ENCODE results near the gene PLAAT3. TPM values are rescaled to one million over a fixed set of nuclear protein-coding genes. Genes with fewer than 3 reads are reported as not detected.
"Not testable (repeated sequence)": the region's sequence is repeated elsewhere in the genome, so short reads cannot be mapped to it uniquely, and the experiment has no call there.

The PLAAT3 gene
- total RNA-seq, 1 experiment from 2014 or later = 32.6 TPM

- no peaks in the 10 kb centered on the region for H3K36me3 ChIP-seq (ENCODE audit: control insufficient read depth, insufficient read depth, low read length)
- DNase-seq (ENCODE audit: low read depth, low spot score) (no peak), ATAC-seq (no peak)
- H3K27ac ChIP-seq (ENCODE audit: low read length) = no peak overlapping the region
- no peak overlapping the region for H3K4me3 ChIP-seq (ENCODE audit: low read depth in 2 of 2, low read length in 2 of 2)
- intact Hi-C loops (cut with micrococcal nuclease; ENCODE audit: unreplicated experiment) (no loop called here), in situ Hi-C loops (cut with HindIII; ENCODE audit: low pct_unique_long_range_greater_than_20kb, low sequenced_read_pairs) (no loop called here)
- no TSS peak for BruUV-seq (replicated peaks)
- H3K9me3 ChIP-seq (ENCODE audit: control insufficient read depth, insufficient read depth, low read depth, low read length) = no peaks in the 10 kb centered on the region
- TF ChIP-seq SIN3A (IDR thresholded peaks at IDR 0.05; ENCODE audit: borderline replicate concordance, insufficient read depth, low read depth, low read length) (no peak), CTCF (IDR thresholded peaks at IDR 0.05) (no peak), TCF7L2 (IDR thresholded peaks at IDR 0.05; ENCODE audit: low read depth, low read length) (no peak), REST (IDR thresholded peaks at IDR 0.05; ENCODE audit: insufficient read depth in 1 of 2, low read depth in 2 of 2, low read length in 1 of 2) (no peak), POLR2AphosphoS5 (IDR thresholded peaks at IDR 0.05; ENCODE audit: low read depth, low read length) (no peak)
- CTCF ChIA-PET = no interaction called here
- H3K27me3 ChIP-seq (ENCODE audit: control insufficient read depth, insufficient read depth, low read length) = no peaks in the 10 kb centered on the region
- H3K4me1 ChIP-seq (ENCODE audit: control insufficient read depth, insufficient read depth, low read length) = no peaks in the 10 kb centered on the region
- POLR2A ChIA-PET = no interaction called here
Observed at GRCh38 chr11:63621071-63621470, 6.8 kb upstream of the PLAAT3 start.

- H3K9me3 ChIP-seq (ENCODE audit: control insufficient read depth, insufficient read depth, low read depth, low read length) = no peaks in the 10 kb centered on the region
- BruUV-seq (replicated peaks) = no TSS peak
- in situ Hi-C loops (cut with HindIII; ENCODE audit: low pct_unique_long_range_greater_than_20kb, low sequenced_read_pairs) (no loop called here), intact Hi-C loops (cut with micrococcal nuclease; ENCODE audit: unreplicated experiment) (no loop called here)
- no peak overlapping the region for H3K4me3 ChIP-seq (ENCODE audit: low read depth in 2 of 2, low read length in 2 of 2)
- H3K27me3 ChIP-seq (ENCODE audit: control insufficient read depth, insufficient read depth, low read length) = no peaks in the 10 kb centered on the region
- no peaks in the 10 kb centered on the region for H3K36me3 ChIP-seq (ENCODE audit: control insufficient read depth, insufficient read depth, low read length)
- DNase-seq (ENCODE audit: low read depth, low spot score) (no peak), ATAC-seq (no peak)
- POLR2A ChIA-PET = no interaction called here
- CTCF ChIA-PET = no interaction called here
- TF ChIP-seq REST (IDR thresholded peaks at IDR 0.05; ENCODE audit: insufficient read depth in 1 of 2, low read depth in 2 of 2, low read length in 1 of 2) (no peak), POLR2AphosphoS5 (IDR thresholded peaks at IDR 0.05; ENCODE audit: low read depth, low read length) (no peak), CTCF (IDR thresholded peaks at IDR 0.05) (no peak), SIN3A (IDR thresholded peaks at IDR 0.05; ENCODE audit: borderline replicate concordance, insufficient read depth, low read depth, low read length) (no peak), TCF7L2 (IDR thresholded peaks at IDR 0.05; ENCODE audit: low read depth, low read length) (no peak)
- H3K4me1 ChIP-seq (ENCODE audit: control insufficient read depth, insufficient read depth, low read length) = no peaks in the 10 kb centered on the region
- no peak overlapping the region for H3K27ac ChIP-seq (ENCODE audit: low read length)
Observed at GRCh38 chr11:63619967-63620366, 5.7 kb upstream of the PLAAT3 start.

- H3K4me1 ChIP-seq (ENCODE audit: control insufficient read depth, insufficient read depth, low read length); intact Hi-C loops (cut with micrococcal nuclease; ENCODE audit: unreplicated experiment); H3K27ac ChIP-seq (ENCODE audit: low read length); POLR2A ChIA-PET; in situ Hi-C loops (cut with HindIII; ENCODE audit: low pct_unique_long_range_greater_than_20kb, low sequenced_read_pairs); CTCF ChIA-PET; BruUV-seq (replicated peaks); H3K9me3 ChIP-seq (ENCODE audit: control insufficient read depth, insufficient read depth, low read depth, low read length); H3K27me3 ChIP-seq (ENCODE audit: control insufficient read depth, insufficient read depth, low read length); H3K4me3 ChIP-seq (ENCODE audit: low read depth in 2 of 2, low read length in 2 of 2); H3K36me3 ChIP-seq (ENCODE audit: control insufficient read depth, insufficient read depth, low read length); DNase-seq (ENCODE audit: low read depth, low spot score); ATAC-seq: not testable (repeated sequence)
Observed at GRCh38 chr11:63617686-63618085, 3.5 kb upstream of the PLAAT3 start.
